Measurements from ENCODE around the gene C4BPA.

DNA sequence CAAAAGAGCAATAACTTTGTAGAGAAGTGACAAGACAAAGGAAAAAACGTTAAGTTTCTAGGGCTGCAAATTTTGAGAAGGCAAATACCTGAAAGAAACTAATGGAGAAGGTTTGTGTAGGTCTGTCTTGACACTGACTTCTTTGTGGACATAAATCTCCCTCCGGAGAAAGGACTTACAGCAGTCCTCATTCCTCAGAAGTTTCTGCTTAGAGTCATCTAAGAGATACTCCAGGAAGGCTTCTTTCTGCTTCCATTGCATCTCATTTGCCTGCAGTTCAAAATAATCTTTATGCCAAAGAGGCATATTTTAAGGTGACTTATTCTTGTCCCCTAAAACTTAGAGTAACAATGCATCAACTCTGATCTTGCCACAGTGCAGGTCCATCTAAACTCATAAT lies 19.8 kb upstream of the C4BPA start:
- TF ChIP-seq POLR2AphosphoS5 (IDR thresholded peaks at IDR 0.05) (no peak), POLR2A (IDR thresholded peaks at IDR 0.05) (no peak)
- TF ChIP-seq, protein P1, sequence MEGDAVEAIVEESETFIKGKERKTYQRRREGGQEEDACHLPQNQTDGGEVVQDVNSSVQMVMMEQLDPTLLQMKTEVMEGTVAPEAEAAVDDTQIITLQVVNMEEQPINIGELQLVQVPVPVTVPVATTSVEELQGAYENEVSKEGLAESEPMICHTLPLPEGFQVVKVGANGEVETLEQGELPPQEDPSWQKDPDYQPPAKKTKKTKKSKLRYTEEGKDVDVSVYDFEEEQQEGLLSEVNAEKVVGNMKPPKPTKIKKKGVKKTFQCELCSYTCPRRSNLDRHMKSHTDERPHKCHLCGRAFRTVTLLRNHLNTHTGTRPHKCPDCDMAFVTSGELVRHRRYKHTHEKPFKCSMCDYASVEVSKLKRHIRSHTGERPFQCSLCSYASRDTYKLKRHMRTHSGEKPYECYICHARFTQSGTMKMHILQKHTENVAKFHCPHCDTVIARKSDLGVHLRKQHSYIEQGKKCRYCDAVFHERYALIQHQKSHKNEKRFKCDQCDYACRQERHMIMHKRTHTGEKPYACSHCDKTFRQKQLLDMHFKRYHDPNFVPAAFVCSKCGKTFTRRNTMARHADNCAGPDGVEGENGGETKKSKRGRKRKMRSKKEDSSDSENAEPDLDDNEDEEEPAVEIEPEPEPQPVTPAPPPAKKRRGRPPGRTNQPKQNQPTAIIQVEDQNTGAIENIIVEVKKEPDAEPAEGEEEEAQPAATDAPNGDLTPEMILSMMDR (IDR thresholded peaks at IDR 0.05): no peak
